Karpas-422 (cell line): ENCODE data around the gene FKBP6. TPM values are rescaled to one million over a fixed set of nuclear protein-coding genes. Genes with fewer than 3 reads are reported as not detected.
"Not testable (repeated sequence)": the region's sequence is repeated elsewhere in the genome, so short reads cannot be mapped to it uniquely, and the experiment has no call there.

Source experiments
- DNase-seq: peaks from one replicate; pipeline ENCODE4 v3.0.0-alpha.2; 2015
- H2AFZ ChIP-seq: fragments of 200-600 bp; sonication (generic); 2 replicates; pipeline ENCODE4 v1.6.1; 2014; ENCODE audit warnings: antibody characterized with exemption, low read length, mixed read lengths
- H3K27ac ChIP-seq: fragments of 200-600 bp; sonication (generic); 2 replicates; pipeline ENCODE4 v1.5.1; 2014; ENCODE audit warnings: mild to moderate bottlenecking, low read length, moderate library complexity
- H3K27me3 ChIP-seq: fragments of 200-600 bp; sonication (generic); 2 replicates; pipeline ENCODE4 v1.6.1; 2014; ENCODE audit warnings: low read length, mixed read lengths
- H3K36me3 ChIP-seq: fragments of 200-600 bp; sonication (generic); 2 replicates; pipeline ENCODE4 v1.6.1; 2014; ENCODE audit warnings: low read length, mixed read lengths; ENCODE audit not compliant: insufficient read depth
- H3K4me1 ChIP-seq: fragments of 200-600 bp; sonication (generic); 2 replicates; pipeline ENCODE4 v1.6.1; 2014; ENCODE audit warnings: mild to moderate bottlenecking, low read length, mixed read lengths
- H3K4me2 ChIP-seq: fragments of 200-600 bp; sonication (generic); 2 replicates; pipeline ENCODE4 v1.6.1; 2014; ENCODE audit warnings: low read length, low read depth, mild to moderate bottlenecking; ENCODE audit not compliant: poor library complexity, severe bottlenecking
- H3K4me3 ChIP-seq: fragments of 200-600 bp; sonication (generic); 2 replicates; pipeline ENCODE4 v1.5.1; 2014; ENCODE audit warnings: mild to moderate bottlenecking, antibody characterized with exemption, low read length, mixed read lengths
- H3K79me2 ChIP-seq: fragments of 200-600 bp; sonication (generic); 2 replicates; pipeline ENCODE4 v1.6.1; 2014; ENCODE audit warnings: mild to moderate bottlenecking, low read length, mixed read lengths
- H3K9ac ChIP-seq: fragments of 200-600 bp; sonication (generic); 2 replicates; pipeline ENCODE4 v1.6.0; 2014; ENCODE audit warnings: low read length
- H3K9me2 ChIP-seq: fragments of 200-600 bp; sonication (generic), shearing (Covaris generic); replicated peaks from 2 replicates; pipeline ENCODE4 v1.6.0; 2014; ENCODE audit warnings: mild to moderate bottlenecking, low read length, moderate library complexity; ENCODE audit not compliant: insufficient read depth
- H3K9me3 ChIP-seq: fragments of 300-700, 200-600 bp; sonication (generic); 2 replicates; pipeline ENCODE4 v1.6.1; 2014; ENCODE audit warnings: low read length, mixed read lengths
- H4K20me1 ChIP-seq: fragments of 200-600 bp; sonication (generic); 2 replicates; pipeline ENCODE4 v1.6.1; 2014; ENCODE audit warnings: mild to moderate bottlenecking, antibody characterized with exemption, low read length, low read depth; ENCODE audit not compliant: insufficient read depth
- total RNA-seq: library from RNA; depleted of rRNA; stranded (reverse); fragments of >200 nt; shearing (Covaris generic); gene quantifications from 2 replicates; pipeline ENCODE4 v1.2.3, GENCODE V29; 2014; ENCODE audit warnings: low replicate concordance

The FKBP6 gene
- total RNA-seq, 1 experiment from 2014 or later = not detected

GRCh38 chr7:73363225-73364005 lies 35.5 kb downstream of the FKBP6 start:
- H4K20me1 ChIP-seq = no peaks in the 10 kb centered on the region
- H3K36me3 ChIP-seq = no peaks in the 10 kb centered on the region
- H3K27ac ChIP-seq = no peak overlapping the region
- no peaks in the 10 kb centered on the region for H3K9me2 ChIP-seq
- DNase-seq = no peak
- H3K4me1 ChIP-seq = no peaks in the 10 kb centered on the region
- H3K4me2 ChIP-seq = no peak overlapping the region
- no peak overlapping the region for H3K9ac ChIP-seq
- H3K79me2 ChIP-seq = no peaks in the 10 kb centered on the region
- no peak overlapping the region for H3K4me3 ChIP-seq
- no peaks in the 10 kb centered on the region for H3K27me3 ChIP-seq
- no peaks in the 10 kb centered on the region for H3K9me3 ChIP-seq
- H2AFZ ChIP-seq = no peak overlapping the region

GRCh38 chr7:73364006-73364728 lies 36.2 kb downstream of the FKBP6 start:
- H3K36me3 ChIP-seq = no peaks in the 10 kb centered on the region
- no peaks in the 10 kb centered on the region for H4K20me1 ChIP-seq
- no peak overlapping the region for H2AFZ ChIP-seq
- no peak overlapping the region for H3K4me3 ChIP-seq
- no peaks in the 10 kb centered on the region for H3K9me3 ChIP-seq
- no peak overlapping the region for H3K9ac ChIP-seq
- H3K27ac ChIP-seq = no peak overlapping the region
- no peaks in the 10 kb centered on the region for H3K4me1 ChIP-seq
- no peak for DNase-seq
- no peaks in the 10 kb centered on the region for H3K9me2 ChIP-seq
- H3K79me2 ChIP-seq = no peaks in the 10 kb centered on the region
- H3K27me3 ChIP-seq = no peaks in the 10 kb centered on the region
- H3K4me2 ChIP-seq = no peak overlapping the region

GRCh38 chr7:73366127-73366526 lies 38.2 kb downstream of the FKBP6 start:
- H3K4me3 ChIP-seq = no peak overlapping the region
- no peaks in the 10 kb centered on the region for H4K20me1 ChIP-seq
- no peaks in the 10 kb centered on the region for H3K4me1 ChIP-seq
- H3K9me2 ChIP-seq = no peaks in the 10 kb centered on the region
- peak; percentile 47 for DNase-seq
- no peak overlapping the region for H3K27ac ChIP-seq
- H3K9me3 ChIP-seq = no peaks in the 10 kb centered on the region
- no peak overlapping the region for H2AFZ ChIP-seq
- no peak overlapping the region for H3K9ac ChIP-seq
- no peaks in the 10 kb centered on the region for H3K27me3 ChIP-seq
- H3K79me2 ChIP-seq = no peaks in the 10 kb centered on the region
- H3K36me3 ChIP-seq = no peaks in the 10 kb centered on the region
- H3K4me2 ChIP-seq = no peak overlapping the region

- Histone ChIP-seq H3K9ac (no peak overlapping the region), H3K36me3 (no peaks in the 10 kb centered on the region), H3K27ac (no peak overlapping the region), H3K4me3 (no peak overlapping the region), H2AFZ (no peak overlapping the region), H3K4me1 (no peaks in the 10 kb centered on the region), H3K4me2 (no peak overlapping the region), H3K27me3 (no peaks in the 10 kb centered on the region), H3K9me2 (no peaks in the 10 kb centered on the region), H3K79me2 (no peaks in the 10 kb centered on the region), H4K20me1 (no peaks in the 10 kb centered on the region), H3K9me3 (no peaks in the 10 kb centered on the region)
- DNase-seq = no peak
Observed at GRCh38 chr7:73366990-73367389, 39.0 kb downstream of the FKBP6 start.

GRCh38 chr7:73369009-73369408 lies 41.0 kb downstream of the FKBP6 start:
- Histone ChIP-seq H3K4me1 (no peaks in the 10 kb centered on the region), H3K9me2 (no peaks in the 10 kb centered on the region), H3K4me2 (no peak overlapping the region), H3K27me3 (no peaks in the 10 kb centered on the region), H3K79me2 (no peaks in the 10 kb centered on the region), H3K27ac (no peak overlapping the region), H3K9me3 (no peaks in the 10 kb centered on the region), H4K20me1 (no peaks in the 10 kb centered on the region), H3K9ac (no peak overlapping the region), H3K4me3 (no peak overlapping the region), H2AFZ (no peak overlapping the region), H3K36me3 (no peaks in the 10 kb centered on the region)
- no peak for DNase-seq

- H3K79me2 ChIP-seq = no peaks in the 10 kb centered on the region
- H3K27me3 ChIP-seq = no peaks in the 10 kb centered on the region
- no peak overlapping the region for H3K4me3 ChIP-seq
- no peak overlapping the region for H3K4me2 ChIP-seq
- H3K9me3 ChIP-seq = no peaks in the 10 kb centered on the region
- no peaks in the 10 kb centered on the region for H3K4me1 ChIP-seq
- no peak overlapping the region for H3K27ac ChIP-seq
- no peak for DNase-seq
- H3K9ac ChIP-seq = no peak overlapping the region
- no peaks in the 10 kb centered on the region for H3K36me3 ChIP-seq
- H4K20me1 ChIP-seq = no peaks in the 10 kb centered on the region
- H3K9me2 ChIP-seq = no peaks in the 10 kb centered on the region
- no peak overlapping the region for H2AFZ ChIP-seq
Observed at GRCh38 chr7:73369622-73370021, 41.7 kb downstream of the FKBP6 start.

GRCh38 chr7:73373741-73374140 lies 45.8 kb downstream of the FKBP6 start:
- no peak overlapping the region for H3K27ac ChIP-seq
- H4K20me1 ChIP-seq = no peaks in the 10 kb centered on the region
- H3K27me3 ChIP-seq = no peaks in the 10 kb centered on the region
- no peak overlapping the region for H2AFZ ChIP-seq
- H3K4me2 ChIP-seq = no peak overlapping the region
- H3K9me3 ChIP-seq = no peaks in the 10 kb centered on the region
- no peaks in the 10 kb centered on the region for H3K79me2 ChIP-seq
- no peaks in the 10 kb centered on the region for H3K4me1 ChIP-seq
- H3K9me2 ChIP-seq = no peaks in the 10 kb centered on the region
- no peak overlapping the region for H3K9ac ChIP-seq
- no peak overlapping the region for H3K4me3 ChIP-seq
- H3K36me3 ChIP-seq = no peaks in the 10 kb centered on the region
- DNase-seq = no peak

GRCh38 chr7:73376262-73376661 lies 48.3 kb downstream of the FKBP6 start:
- H3K9ac ChIP-seq, H2AFZ ChIP-seq, H3K9me3 ChIP-seq, H3K79me2 ChIP-seq, H3K9me2 ChIP-seq, H3K27me3 ChIP-seq, H3K36me3 ChIP-seq, H3K4me2 ChIP-seq, H4K20me1 ChIP-seq, H3K4me1 ChIP-seq, H3K4me3 ChIP-seq, DNase-seq, H3K27ac ChIP-seq: not testable (repeated sequence)
